Sciatic nerve (tissue), 2 donors: ENCODE data around the gene CLPTM1L. TPM values are rescaled to one million over a fixed set of nuclear protein-coding genes. Genes with fewer than 3 reads are reported as not detected.
"Not testable (repeated sequence)": the region's sequence is repeated elsewhere in the genome, so short reads cannot be mapped to it uniquely, and the experiment has no call there.

Source experiments
- ATAC-seq: fragments of 200-7000 bp; cut with Tn5 transposase; one replicate; pipeline ENCODE4 v1.9.1; 2020; ENCODE audit warnings: mild to moderate bottlenecking, moderate library complexity
- DNase-seq: peaks from one replicate; pipeline ENCODE4 v3.0.0-alpha.2; 2020; ENCODE audit warnings: low spot score
- intact Hi-C: fragments of 100-400 bp; cut with DNase I; formaldehyde crosslinking; loops from one replicate; pipeline ENCODE4 v1.14.2; 2022
- total RNA-seq: library from RNA; stranded (reverse); fragmentation: NEBNext Ultra II Directional; extraction: Animal tissue kit (Norgen Biotek cat#: 25700); gene quantifications from one replicate; pipeline ENCODE4 v1.2.1, GENCODE V29; 2021
- donor health status: DM: no; HTN: no; CAD: no.
- donor health status: DM: no; HTN: no; CAD: no.

The CLPTM1L gene
- total RNA-seq, 1 donor from 2014 or later: 56.3 TPM

GRCh38 chr5:1364211-1364610, 19.3 kb upstream of the CLPTM1L start:
- intact Hi-C loops: no loop called here
- DNase-seq (no peak), ATAC-seq (no peak)

DNA sequence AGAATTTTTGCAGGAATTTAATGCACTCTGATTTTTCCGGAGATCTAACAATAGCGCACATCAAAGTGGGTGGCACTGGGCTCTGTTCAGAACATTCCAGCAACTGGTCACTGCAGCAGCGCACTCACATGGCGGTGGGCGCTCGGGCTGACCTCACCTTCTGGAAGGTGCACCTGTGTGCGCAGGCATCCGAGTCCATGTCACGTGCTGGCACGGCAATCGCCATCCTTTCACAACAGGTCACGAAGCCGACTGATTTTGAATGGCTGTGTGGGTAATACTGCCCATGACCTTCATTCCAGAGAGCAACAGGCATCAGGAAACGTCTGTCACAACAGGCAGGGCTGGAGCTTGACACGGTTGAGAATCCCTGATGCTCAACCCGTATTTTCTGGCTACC, 18.7 kb upstream of the CLPTM1L start:
- no peak for DNase-seq
- intact Hi-C loops: no loop called here
- no peak for ATAC-seq

GRCh38 chr5:1363160-1363559, 18.3 kb upstream of the CLPTM1L start:
- intact Hi-C loops: no loop called here
- DNase-seq (no peak), ATAC-seq (no peak)

DNA sequence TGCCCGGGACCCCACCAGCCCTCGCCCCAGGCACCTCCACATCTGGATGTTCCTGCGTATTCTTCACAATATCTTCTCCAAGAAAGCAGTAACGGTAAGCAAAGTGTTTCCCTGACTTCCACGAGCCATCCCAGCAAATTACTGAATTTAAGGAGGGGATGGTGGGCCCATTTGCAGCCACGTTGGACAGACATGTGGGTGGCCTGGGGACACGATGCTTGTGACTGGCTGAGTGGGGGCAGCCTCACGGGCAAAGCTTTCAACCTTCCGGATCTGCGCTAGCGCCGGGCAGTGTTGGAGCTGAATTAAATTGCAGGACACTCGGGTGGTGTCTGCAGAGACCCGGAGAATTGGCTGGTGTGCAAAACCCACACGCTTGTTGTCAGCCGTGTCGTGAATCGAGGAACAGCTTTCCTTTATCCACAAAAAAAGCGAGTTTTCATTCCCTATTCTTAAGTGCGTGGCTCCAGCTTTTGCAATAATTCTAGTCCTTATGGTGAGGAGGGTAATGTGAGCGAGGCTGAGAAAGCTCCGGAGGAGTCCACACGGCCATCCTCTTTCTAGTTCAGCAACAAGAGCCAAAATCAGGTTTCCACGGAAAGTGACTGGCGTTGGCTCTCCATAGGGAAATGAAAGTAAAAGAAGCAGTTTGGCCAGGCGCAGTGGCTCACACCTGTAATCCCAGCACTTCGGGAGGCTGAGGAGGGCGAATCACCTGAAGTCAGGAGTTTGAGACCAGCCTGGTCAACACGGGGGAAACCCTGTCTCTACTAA, 17.5 kb upstream of the CLPTM1L start:
- intact Hi-C loops: no loop called here
- ATAC-seq (no peak), DNase-seq (no peak)

DNA sequence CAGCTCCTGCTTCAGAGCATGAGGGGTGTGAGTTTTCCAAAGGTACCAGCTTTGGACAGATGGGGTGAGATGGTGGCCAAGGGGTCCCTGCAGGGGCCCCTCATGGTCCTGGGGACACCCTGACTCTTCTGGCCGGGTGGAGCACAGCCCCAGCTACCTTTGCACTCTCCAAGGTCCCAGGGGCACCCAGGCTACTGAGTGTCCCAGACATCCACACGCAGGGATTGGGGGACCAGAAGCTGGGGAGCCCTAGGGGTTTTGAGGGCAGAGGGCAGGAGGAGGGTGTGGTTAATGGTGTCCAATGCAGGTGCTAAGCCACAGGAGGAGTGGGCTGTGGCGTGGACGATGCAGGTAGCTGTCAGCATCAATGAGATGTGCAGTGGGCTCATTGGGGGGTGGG, 16.0 kb upstream of the CLPTM1L start:
- intact Hi-C loops: no loop called here
- DNase-seq (no peak), ATAC-seq (no peak)

- intact Hi-C loops, DNase-seq, ATAC-seq: not testable (repeated sequence)
Observed at GRCh38 chr5:1360367-1360766, 15.5 kb upstream of the CLPTM1L start.

DNA sequence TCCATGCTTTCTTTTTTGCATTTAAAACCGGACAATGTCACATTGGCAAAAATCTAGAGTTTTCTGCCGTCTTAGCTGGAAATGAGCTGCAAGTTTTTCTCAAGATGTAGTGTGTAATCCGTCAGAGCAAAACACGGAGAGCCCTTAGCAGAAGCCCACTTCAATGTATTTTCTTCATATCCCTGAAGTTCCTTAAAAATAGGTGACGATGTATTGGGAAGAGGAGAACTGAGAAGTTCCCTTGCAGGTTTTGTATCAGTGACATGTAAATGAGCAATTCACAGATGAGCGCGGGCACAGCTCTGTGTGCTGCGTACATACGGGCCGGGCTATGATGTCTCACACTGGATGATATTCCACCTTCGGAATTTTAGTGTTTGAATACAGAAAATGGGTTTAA, 14.8 kb upstream of the CLPTM1L start:
- intact Hi-C loops: no loop called here
- ATAC-seq: no peak
- no peak for DNase-seq

GRCh38 chr5:1359031-1359645, 14.2 kb upstream of the CLPTM1L start:
- no peak for DNase-seq
- intact Hi-C loops: no loop called here
- no peak for ATAC-seq

DNA sequence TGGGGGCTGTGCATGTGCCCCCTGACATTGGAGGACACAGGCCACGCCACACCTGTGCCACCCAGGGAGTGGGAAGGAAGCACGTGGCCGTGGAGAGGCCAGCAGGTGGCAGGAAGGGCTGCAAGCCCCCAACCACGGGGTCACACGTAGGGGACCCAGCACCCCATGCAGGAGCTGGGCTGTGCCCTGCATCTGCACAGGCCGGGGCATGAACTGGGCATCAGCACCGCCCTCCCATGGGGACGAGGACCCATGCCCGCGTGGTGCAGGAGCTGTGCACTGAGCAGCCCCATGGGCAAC, 13.8 kb upstream of the CLPTM1L start:
- ATAC-seq: peak; percentile 13
- intact Hi-C loops: no loop called here

GRCh38 chr5:1357946-1358725, 13.2 kb upstream of the CLPTM1L start:
- DNase-seq: no peak
- ATAC-seq: no peak

More for the DNA sequence above, 13.8 kb upstream of the CLPTM1L start:
- no peak for DNase-seq

GRCh38 chr5:1356873-1357787, 12.2 kb upstream of the CLPTM1L start:
- no peak for ATAC-seq
- intact Hi-C loops: no loop called here
- DNase-seq: no peak

More at GRCh38 chr5:1357946-1358725, 13.2 kb upstream of the CLPTM1L start:
- intact Hi-C loops: no loop called here

DNA sequence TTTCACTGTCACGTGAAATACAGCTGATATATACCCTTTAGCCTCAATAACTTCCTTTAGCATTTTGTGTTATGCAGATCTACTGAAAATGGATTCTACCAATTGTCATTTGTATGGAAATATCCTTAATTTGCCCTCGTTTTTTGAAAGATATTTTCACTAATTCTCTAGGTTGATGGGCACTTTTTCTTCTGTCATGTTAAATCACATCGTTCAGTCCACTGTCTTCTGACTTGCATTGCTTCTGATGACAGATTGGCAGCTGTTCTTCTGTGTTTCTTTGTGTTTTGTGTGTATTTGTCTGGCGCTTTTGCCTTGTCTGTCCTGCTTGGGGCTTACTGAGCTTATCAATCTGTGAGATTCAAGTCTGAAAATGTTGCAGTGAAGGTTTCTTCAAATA, 9.7 kb upstream of the CLPTM1L start:
- DNase-seq: no peak
- no peak for ATAC-seq
- intact Hi-C loops: no loop called here

DNA sequence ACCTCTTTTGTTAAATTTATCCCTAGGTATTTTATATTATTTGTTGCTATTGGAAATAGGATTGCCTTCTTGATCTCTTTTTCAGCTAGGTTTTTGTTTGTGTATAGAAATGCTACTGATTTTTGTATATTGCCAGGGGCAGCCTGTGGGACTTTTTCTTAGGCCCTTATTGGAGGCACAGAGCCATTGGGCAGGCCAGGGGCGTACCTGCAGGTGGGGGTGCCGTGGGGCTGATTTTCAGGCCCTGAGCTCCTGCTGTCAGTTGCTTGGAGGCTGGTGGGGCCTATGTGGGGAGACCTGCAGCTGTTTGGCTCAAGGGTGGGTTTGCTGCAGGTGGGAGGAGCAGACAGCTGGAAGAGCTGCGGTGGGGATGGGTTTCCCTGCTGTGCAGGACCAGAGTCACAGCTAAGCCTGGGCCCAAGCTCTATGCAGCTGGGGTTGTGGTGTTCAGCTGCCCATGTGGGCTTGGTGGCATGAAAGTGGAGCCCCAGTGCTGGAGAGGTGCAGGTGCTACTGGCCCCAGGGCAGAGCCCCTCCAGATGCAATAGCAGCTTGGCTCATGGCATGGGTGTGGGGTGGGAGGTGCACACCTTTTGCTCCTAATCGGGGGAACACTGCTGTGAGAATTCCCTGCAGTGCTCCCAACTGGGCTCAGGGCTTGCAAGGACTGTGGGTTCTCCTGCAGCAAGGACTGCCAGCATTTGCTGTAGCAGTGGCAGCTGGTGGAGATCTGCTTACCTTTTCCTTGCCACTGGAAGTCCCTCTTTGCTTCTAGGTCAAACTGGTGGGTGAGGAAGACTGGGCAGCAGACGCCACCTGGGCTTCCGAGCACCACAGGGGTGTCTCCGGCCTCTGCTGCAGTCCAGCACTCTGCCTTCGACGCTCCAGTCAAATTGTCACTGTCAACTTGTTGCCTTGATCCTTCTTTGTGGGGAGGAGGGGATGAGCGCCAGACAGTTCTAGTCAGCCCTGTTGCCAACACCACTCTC, 7.6 kb upstream of the CLPTM1L start:
- DNase-seq (no peak), ATAC-seq (no peak)
- intact Hi-C loops: no loop called here

- intact Hi-C loops: no loop called here
- DNase-seq (no peak), ATAC-seq (no peak)
Observed at GRCh38 chr5:1351156-1351555, 6.3 kb upstream of the CLPTM1L start.

- intact Hi-C loops: no loop called here
- ATAC-seq (no peak), DNase-seq (no peak)
Observed at GRCh38 chr5:1349246-1349645, 4.3 kb upstream of the CLPTM1L start.

GRCh38 chr5:1348986-1349245, 4.0 kb upstream of the CLPTM1L start:
- intact Hi-C loops: no loop called here
- DNase-seq: no peak
- ATAC-seq: no peak

DNA sequence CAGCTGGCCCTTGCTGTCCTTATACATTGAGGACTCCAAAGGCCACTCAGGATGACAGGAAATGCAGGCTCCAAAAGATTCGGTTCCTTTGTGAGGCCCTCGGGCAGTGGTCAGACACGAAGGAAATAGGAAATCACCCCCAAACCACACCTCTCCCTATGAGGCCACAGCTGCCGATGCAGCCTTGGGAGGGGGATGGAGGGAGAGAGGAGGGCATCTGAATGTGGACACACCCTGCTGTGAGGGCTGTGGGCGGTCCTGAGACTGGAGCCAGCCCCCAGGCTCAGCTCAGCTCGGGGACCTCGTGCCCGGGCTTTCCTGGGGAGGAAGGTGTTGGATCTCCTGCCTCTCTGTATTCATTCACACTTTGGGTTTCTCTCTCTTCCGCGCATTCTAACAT, 2.7 kb upstream of the CLPTM1L start:
- intact Hi-C loops: no loop called here
- no peak for DNase-seq
- ATAC-seq: no peak

GRCh38 chr5:1346627-1347440, 1.9 kb upstream of the CLPTM1L start:
- intact Hi-C loops: no loop called here
- ATAC-seq (no peak), DNase-seq (no peak)
